H1 (cell line): Measurements from ENCODE around the gene SCG2. TPM values are rescaled to one million over a fixed set of nuclear protein-coding genes. Genes with fewer than 3 reads are reported as not detected.

Source experiments
- CTCF ChIA-PET: fragments of 300-600 bp; sonication (Branson Sonifier 250); formaldehyde crosslinking; loops from one replicate; lab custom pipeline; 2021; ENCODE audit not compliant: partially characterized antibody; lab: Charles Lee
- POLR2A ChIA-PET: fragments of 300-600 bp; sonication (Branson Sonifier 250); formaldehyde crosslinking; loops from one replicate; lab custom pipeline; 2021; ENCODE audit warnings: inconsistent platforms; ENCODE audit not compliant: partially characterized antibody; lab: Charles Lee
- DNase-seq, 2 experiments: peaks; one replicate each; pipeline versions ENCODE4 v3.0.0 to v3.0.0-alpha.2; 2010 to 2022; ENCODE audit warnings: low spot score in 2 of 2, low read depth in 1 of 2, mixed read lengths in 1 of 2
- FAIRE-seq: peaks from 2 replicates; lab custom pipeline; 2011; peaks lifted over from hg19 to GRCh38; lab: Jason Lieb, UNC
- H2AFZ ChIP-seq: 2 replicates; pipeline ENCODE4 v1.8.1; 2012; ENCODE audit warnings: low read length, inconsistent platforms
- H2AK5ac ChIP-seq: 2 replicates; pipeline ENCODE4 v1.6.1; 2013; ENCODE audit warnings: low read depth, low read length
- H2BK120ac ChIP-seq: replicated peaks from 2 replicates; pipeline ENCODE3; 2013; ENCODE audit warnings: low read depth, low read length, inconsistent platforms
- H2BK12ac ChIP-seq: 2 replicates; pipeline ENCODE4 v1.6.1; 2013; ENCODE audit warnings: low read depth, low read length
- H2BK15ac ChIP-seq: 2 replicates; pipeline ENCODE4 v1.6.1; 2013; ENCODE audit warnings: low read length
- H2BK20ac ChIP-seq: 2 replicates; pipeline ENCODE4 v1.6.1; 2013; ENCODE audit warnings: low read length
- H2BK5ac ChIP-seq: 2 replicates; pipeline ENCODE4 v1.6.1; 2013; ENCODE audit warnings: low read depth, low read length
- H3K14ac ChIP-seq: 2 replicates; pipeline ENCODE4 v1.6.1; 2013; ENCODE audit warnings: inconsistent platforms; ENCODE audit not compliant: insufficient read length
- H3K18ac ChIP-seq: 2 replicates; pipeline ENCODE4 v1.6.1; 2013; ENCODE audit warnings: low read length; ENCODE audit errors: extremely low read depth
- H3K23ac ChIP-seq: 2 replicates; pipeline ENCODE4 v1.6.1; 2013; ENCODE audit warnings: inconsistent platforms; ENCODE audit not compliant: insufficient read length
- H3K23me2 ChIP-seq: 2 replicates; pipeline ENCODE4 v1.6.1; 2013; ENCODE audit warnings: low read depth, low read length
- H3K27ac ChIP-seq: 2 replicates; pipeline ENCODE4 v1.6.1; 2011; ENCODE audit warnings: low read depth, low read length, inconsistent platforms
- H3K27me3 ChIP-seq, 4 experiments: replicated peaks in 1 of 4; 1 replicate in 1 of 4; 2 replicates in 3 of 4; pipeline versions ENCODE4 v1.6.1 to v1.8.1; 2011 to 2013; ENCODE audit warnings: low read length in 3 of 4, mild to moderate bottlenecking in 3 of 4, inconsistent platforms in 2 of 4, mixed read lengths in 2 of 4, moderate library complexity in 1 of 4; ENCODE audit not compliant: control insufficient read depth in 3 of 4, insufficient read depth in 3 of 4; ENCODE audit errors: extremely low read depth in 1 of 4
- H3K36me3 ChIP-seq, 4 experiments: 2 replicates each; pipeline versions ENCODE4 v1.6.1 to v1.8.1; 2011 to 2013; ENCODE audit warnings: mild to moderate bottlenecking in 4 of 4, low read length in 3 of 4, moderate library complexity in 2 of 4, control low read depth in 1 of 4, inconsistent platforms in 1 of 4; ENCODE audit not compliant: insufficient read depth in 4 of 4, control insufficient read depth in 2 of 4
- H3K4ac ChIP-seq: replicated peaks from 2 replicates; pipeline ENCODE3; 2013; ENCODE audit warnings: low read length, low read depth, mixed read lengths, inconsistent platforms; ENCODE audit not compliant: insufficient read length
- H3K4me1 ChIP-seq, 4 experiments: replicated peaks in 1 of 4; 1 replicate in 1 of 4; 2 replicates in 3 of 4; pipeline versions ENCODE4 v1.6.1 to v1.8.1; 2011 to 2013; ENCODE audit warnings: low read length in 3 of 4, inconsistent platforms in 2 of 4, mixed read lengths in 1 of 4; ENCODE audit not compliant: insufficient read depth in 4 of 4, control insufficient read depth in 3 of 4
- H3K4me2 ChIP-seq, 2 experiments: 2 replicates each; pipeline versions ENCODE4 v1.6.1 to v1.8.1; 2011 to 2013; ENCODE audit warnings: low read depth in 2 of 2, low read length in 2 of 2, control low read depth in 1 of 2, inconsistent platforms in 1 of 2, mild to moderate bottlenecking in 1 of 2; ENCODE audit not compliant: insufficient read depth in 1 of 2
- H3K4me3 ChIP-seq, 4 experiments: fragments of 200-600, 300-600 bp in 1 of 4; sonication (generic), shearing (Covaris generic), sonication (Bioruptor Twin) in 1 of 4; 2 replicates each; pipeline versions ENCODE4 v1.5.1 to v1.8.1; 2011 to 2016; ENCODE audit warnings: low read length in 4 of 4, low read depth in 3 of 4, control low read depth in 2 of 4, inconsistent platforms in 2 of 4, mild to moderate bottlenecking in 2 of 4, mixed read lengths in 1 of 4, moderate library complexity in 1 of 4; ENCODE audit not compliant: insufficient read depth in 2 of 4; ENCODE audit errors: extremely low read depth in 1 of 4
- H3K56ac ChIP-seq: replicated peaks from 2 replicates; pipeline ENCODE3; 2013; ENCODE audit warnings: low read depth, mild to moderate bottlenecking, mixed read lengths, low read length, inconsistent platforms; ENCODE audit not compliant: insufficient read length
- H3K79me1 ChIP-seq: 2 replicates; pipeline ENCODE4 v1.6.1; 2013; ENCODE audit warnings: low read depth, low read length, control low read depth
- H3K79me2 ChIP-seq, 2 experiments: 2 replicates each; pipeline versions ENCODE4 v1.6.1 to v1.8.1; 2012 to 2013; ENCODE audit warnings: low read length in 2 of 2, mild to moderate bottlenecking in 2 of 2, inconsistent platforms in 1 of 2; ENCODE audit not compliant: insufficient read depth in 2 of 2, control insufficient read depth in 1 of 2
- H3K9ac ChIP-seq, 4 experiments: replicated peaks in 1 of 4; 1 replicate in 1 of 4; 2 replicates in 3 of 4; pipeline versions ENCODE4 v1.6.1 to v1.8.1; 2011 to 2013; ENCODE audit warnings: low read depth in 3 of 4, low read length in 3 of 4, control low read depth in 2 of 4, mild to moderate bottlenecking in 2 of 4, moderate library complexity in 2 of 4, inconsistent platforms in 1 of 4; ENCODE audit errors: extremely low read depth in 1 of 4
- H3K9me3 ChIP-seq, 2 experiments: 2 replicates each; pipeline versions ENCODE4 v1.6.1 to v1.8.1; 2012 to 2013; ENCODE audit warnings: mild to moderate bottlenecking in 2 of 2, moderate library complexity in 2 of 2, control low read depth in 1 of 2, inconsistent platforms in 1 of 2, low read depth in 1 of 2, low read length in 1 of 2, mixed read lengths in 1 of 2; ENCODE audit not compliant: insufficient read depth in 2 of 2
- H4K20me1 ChIP-seq, 2 experiments: replicated peaks in 1 of 2; 2 replicates each; pipeline versions ENCODE3 to v1.8.1; 2011 to 2013; ENCODE audit warnings: inconsistent platforms in 2 of 2, low read length in 2 of 2, mild to moderate bottlenecking in 1 of 2; ENCODE audit not compliant: insufficient read depth in 2 of 2, control insufficient read depth in 1 of 2
- H4K5ac ChIP-seq: 2 replicates; pipeline ENCODE4 v1.6.1; 2013; ENCODE audit warnings: low read length, low read depth, mixed read lengths, inconsistent platforms; ENCODE audit not compliant: insufficient read length
- H4K8ac ChIP-seq: 2 replicates; pipeline ENCODE4 v1.8.0; 2013; ENCODE audit warnings: mild to moderate bottlenecking, moderate library complexity, low read length, inconsistent platforms; ENCODE audit not compliant: insufficient read depth; ENCODE audit errors: extremely low read depth
- H4K91ac ChIP-seq: replicated peaks from 2 replicates; pipeline ENCODE3; 2013; ENCODE audit warnings: low read length, mixed read lengths, inconsistent platforms; ENCODE audit not compliant: insufficient read length
- BCL11A ChIP-seq, 2 experiments: IDR thresholded peaks; one replicate each; pipeline ENCODE4 v1.6.1; 2011; ENCODE audit warnings: low read depth in 2 of 2, low read length in 2 of 2, mild to moderate bottlenecking in 2 of 2
- BRCA1 ChIP-seq: IDR thresholded peaks from 2 replicates; pipeline ENCODE4 v1.6.1; 2012; ENCODE audit warnings: low read depth, low read length, improper control_type of control experiment
- CREB1 ChIP-seq: IDR thresholded peaks from 2 replicates; pipeline ENCODE4 v1.6.1; 2012; ENCODE audit warnings: inconsistent platforms
- E2F6 ChIP-seq: IDR thresholded peaks from 2 replicates; pipeline ENCODE4 v1.6.1; 2012; ENCODE audit warnings: inconsistent platforms
- EP300 ChIP-seq, 2 experiments: IDR thresholded peaks; 1 replicate in 1 of 2; 2 replicates in 1 of 2; pipeline ENCODE4 v1.6.1; 2011 to 2012; ENCODE audit warnings: low read depth in 2 of 2, low read length in 2 of 2, mild to moderate bottlenecking in 2 of 2, borderline replicate concordance in 1 of 2, inconsistent platforms in 1 of 2, moderate library complexity in 1 of 2
- FOSL1 ChIP-seq: IDR thresholded peaks from 2 replicates; pipeline ENCODE4 v1.6.1; 2011; ENCODE audit warnings: mild to moderate bottlenecking, low read depth, low read length, moderate library complexity; ENCODE audit not compliant: insufficient read depth
- MAFK ChIP-seq: IDR thresholded peaks from 2 replicates; pipeline ENCODE4 v1.6.1; 2012; ENCODE audit warnings: low read depth, mild to moderate bottlenecking, improper control_type of control experiment, low read length
- RFX5 ChIP-seq: IDR thresholded peaks from 2 replicates; pipeline ENCODE4 v1.6.1; 2011; ENCODE audit warnings: low read depth, low read length, improper control_type of control experiment, borderline replicate concordance
- TEAD4 ChIP-seq: IDR thresholded peaks from 2 replicates; pipeline ENCODE4 v1.6.1; 2012; ENCODE audit warnings: low read depth, low read length, inconsistent platforms, mixed read lengths
- USF2 ChIP-seq: IDR thresholded peaks from 2 replicates; pipeline ENCODE4 v1.6.1; 2011; ENCODE audit warnings: low read length, improper control_type of control experiment
- whole genome bisulfite sequencing, 2 experiments: shearing (Covaris generic) in 1 of 2; methylation state at CpG; one replicate each; pipeline versions ENCODE4 v1.1.6 to v1.1.7; 2013 to 2015; ENCODE audit warnings: low lambda C conversion rate in 2 of 2, mixed read lengths in 2 of 2, inconsistent platforms in 1 of 2, low coverage in 1 of 2, missing lambda C conversion rate in 1 of 2; ENCODE audit not compliant: insufficient replicate concordance in 2 of 2, insufficient coverage in 1 of 2, insufficient read length in 1 of 2; ENCODE audit errors: extremely low coverage in 1 of 2, missing lambda C conversion rate in 1 of 2; 5-methylcytosine and 5-hydroxymethylcytosine counted together
- polyA plus RNA-seq, 7 experiments: library from polyadenylated mRNA; depleted of rRNA in 3 of 7; stranded (reverse) in 5 of 7; unstranded in 2 of 7; fragments of >200 nt in 5 of 7; fragments of 200-250 nt in 2 of 7; gene quantifications; 1 replicate in 5 of 7; 2 replicates in 1 of 7; 4 replicates in 1 of 7; pipeline versions ENCODE4 v1.2.1 to v1.2.3, GENCODE V29; 2011 to 2013; ENCODE audit warnings: missing spikeins in 2 of 7, mixed read lengths in 2 of 7
- total RNA-seq: library from RNA; stranded (reverse); fragmentation: NEBNext Ultra II Directional; extraction: Animal tissue kit (Norgen Biotek cat#: 25700); gene quantifications from 2 replicates; pipeline ENCODE4 v1.2.1, GENCODE V29; 2021
- TF ChIP-seq, protein P1 (sequence below): IDR thresholded peaks from 2 replicates; pipeline ENCODE4 v1.6.1; 2012; ENCODE audit warnings: low read length, inconsistent platforms

SCG2 gene
- total and polyA plus RNA-seq, 2 of the 8 experiments (the other 6 are each of a cell fraction or from before 2014, with no cell fraction given): 0.54 to 1.0 TPM

DNA sequence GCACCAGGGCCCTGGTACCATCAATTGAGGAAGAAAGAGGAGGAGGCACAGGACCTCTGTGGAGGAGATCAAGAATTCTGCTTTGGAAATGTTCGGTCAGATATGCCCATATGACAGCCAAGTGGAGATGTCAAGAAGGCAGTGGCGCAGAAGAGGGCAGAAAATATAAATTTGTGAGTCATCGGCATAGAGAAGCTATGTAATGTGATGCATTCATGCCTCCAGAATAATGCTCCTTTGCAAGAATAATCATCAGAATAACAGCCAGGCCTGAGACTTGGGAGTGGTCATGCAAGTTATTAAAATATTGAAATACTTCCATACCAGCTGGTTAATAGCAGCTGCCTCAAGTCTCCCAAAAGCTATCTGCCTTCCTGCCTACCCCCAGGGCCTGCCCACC is 32.1 kb upstream of the SCG2 start:
- ChIA-PET POLR2A (interaction anchor here (0.7 kb wide), 1 partner anchor 13 kb away, joined by 3 read pairs; no protein-coding TSS in a partner anchor), CTCF (no interaction called here)
- no peak overlapping the region for H2BK5ac ChIP-seq
- no peak overlapping the region for H3K23ac ChIP-seq
- no peak overlapping the region for H3K9ac ChIP-seq
- H2BK120ac ChIP-seq: no peak overlapping the region
- no peak overlapping the region for H3K14ac ChIP-seq
- no peak overlapping the region for H3K56ac ChIP-seq
- peaks cover 0 to 2% (median 0%) of the 10 kb centered on the region in 4 experiments; a peak in 1 of 7 replicates for H3K27me3 ChIP-seq
- peaks cover 0 to 5% of the 10 kb centered on the region in 2 experiments; a peak in 2 of 4 replicates for H3K9me3 ChIP-seq
- H2BK20ac ChIP-seq: no peak overlapping the region
- H3K79me2 ChIP-seq: no peaks in the 10 kb centered on the region
- H3K4ac ChIP-seq: no peak overlapping the region
- WGBS, 2 experiments: 96% methylated on average over 3 of the region's 3 CpGs; no CpG with 5 or more reads in 1 of the 2 experiments
- no peaks in the 10 kb centered on the region for H4K20me1 ChIP-seq
- H3K36me3 ChIP-seq: no peaks in the 10 kb centered on the region; a peak in 1 of 8 replicates
- no peak overlapping the region for H3K27ac ChIP-seq
- H3K4me3 ChIP-seq: no peak overlapping the region
- H2BK15ac ChIP-seq: no peak overlapping the region
- no peak overlapping the region for H2AK5ac ChIP-seq
- no peaks in the 10 kb centered on the region for H3K23me2 ChIP-seq
- H2BK12ac ChIP-seq: no peak overlapping the region
- no peak overlapping the region for H2AFZ ChIP-seq
- H4K5ac ChIP-seq: no peak overlapping the region
- no peak overlapping the region for H4K8ac ChIP-seq
- H3K18ac ChIP-seq: no peak overlapping the region
- no peak overlapping the region for H3K4me2 ChIP-seq
- no peaks in the 10 kb centered on the region for H3K4me1 ChIP-seq
- H3K79me1 ChIP-seq: no peaks in the 10 kb centered on the region
- DNase-seq (no peak), FAIRE-seq (no peak)
- no peak overlapping the region for H4K91ac ChIP-seq
- TF ChIP-seq RFX5 (no peak), TEAD4 (no peak), FOSL1 (no peak), USF2 (no peak), E2F6 (no peak), MAFK (no peak), CREB1 (no peak), BCL11A (IDR thresholded peaks at IDR 0.05; ENCODE audit: low read depth in 2 of 2, low read length in 2 of 2) (no peak), EP300 (IDR thresholded peaks at IDR 0.05; ENCODE audit: borderline replicate concordance in 1 of 2, low read depth in 2 of 2, low read length in 2 of 2) (no peak), BRCA1 (no peak)
- TF ChIP-seq, protein P1, sequence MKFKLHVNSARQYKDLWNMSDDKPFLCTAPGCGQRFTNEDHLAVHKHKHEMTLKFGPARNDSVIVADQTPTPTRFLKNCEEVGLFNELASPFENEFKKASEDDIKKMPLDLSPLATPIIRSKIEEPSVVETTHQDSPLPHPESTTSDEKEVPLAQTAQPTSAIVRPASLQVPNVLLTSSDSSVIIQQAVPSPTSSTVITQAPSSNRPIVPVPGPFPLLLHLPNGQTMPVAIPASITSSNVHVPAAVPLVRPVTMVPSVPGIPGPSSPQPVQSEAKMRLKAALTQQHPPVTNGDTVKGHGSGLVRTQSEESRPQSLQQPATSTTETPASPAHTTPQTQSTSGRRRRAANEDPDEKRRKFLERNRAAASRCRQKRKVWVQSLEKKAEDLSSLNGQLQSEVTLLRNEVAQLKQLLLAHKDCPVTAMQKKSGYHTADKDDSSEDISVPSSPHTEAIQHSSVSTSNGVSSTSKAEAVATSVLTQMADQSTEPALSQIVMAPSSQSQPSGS: no peak
